ENCODE results near the gene TCP11L2.
A peak's percentile ranks its signal among the peaks of the same experiment; 100 is the strongest.
"Not testable (repeated sequence)": the region's sequence is repeated elsewhere in the genome, so short reads cannot be mapped to it uniquely, and the experiment has no call there.

TCP11L2 gene

GRCh38 chr12:106343214-106343528, 40.6 kb downstream of the TCP11L2 start:
- no peak for DNase-seq (ENCODE audit: low read depth)

GRCh38 chr12:106344131-106344530, 41.6 kb downstream of the TCP11L2 start:
- DNase-seq (ENCODE audit: low read depth) = no peak

- no peak for DNase-seq (ENCODE audit: low read depth)
Observed at GRCh38 chr12:106345746-106346145, 43.2 kb downstream of the TCP11L2 start.

GRCh38 chr12:106348411-106348810, 45.9 kb downstream of the TCP11L2 start:
- no peak for DNase-seq (ENCODE audit: low read depth)

- no peak for DNase-seq (ENCODE audit: low read depth)
Observed at GRCh38 chr12:106353175-106353574, 50.6 kb downstream of the TCP11L2 start.

GRCh38 chr12:106357549-106358395, 55.2 kb downstream of the TCP11L2 start, which contains the start of gene POLR3B:
Gene POLR3B (plus strand): TSS chr12:106357748. CDS start chr12:106357880, 132 bp downstream.
- peak; percentile 92 for DNase-seq (ENCODE audit: low read depth)

- no peak for DNase-seq (ENCODE audit: low read depth)
Observed at GRCh38 chr12:106358396-106359241, 56.1 kb downstream of the TCP11L2 start.

GRCh38 chr12:106359646-106360399, 57.3 kb downstream of the TCP11L2 start:
- no peak for DNase-seq (ENCODE audit: low read depth)

- DNase-seq (ENCODE audit: low read depth) = no peak
Observed at GRCh38 chr12:106360400-106360994, 58.0 kb downstream of the TCP11L2 start.

- no peak for DNase-seq (ENCODE audit: low read depth)
Observed at GRCh38 chr12:106362971-106363370, 60.4 kb downstream of the TCP11L2 start.

- DNase-seq (ENCODE audit: low read depth) = no peak
Observed at GRCh38 chr12:106364261-106364660, 61.7 kb downstream of the TCP11L2 start.

- DNase-seq (ENCODE audit: low read depth) = peak; percentile 33
Observed at GRCh38 chr12:106369624-106370346, 67.3 kb downstream of the TCP11L2 start.

- no peak for DNase-seq (ENCODE audit: low read depth)
Observed at GRCh38 chr12:106378788-106379187, 76.3 kb downstream of the TCP11L2 start.

- no peak for DNase-seq (ENCODE audit: low read depth)
Observed at GRCh38 chr12:106380954-106381353, 78.4 kb downstream of the TCP11L2 start.

- not testable (repeated sequence) for DNase-seq (ENCODE audit: low read depth)
Observed at GRCh38 chr12:106381866-106382265, 79.3 kb downstream of the TCP11L2 start.

GRCh38 chr12:106386813-106387535, 84.4 kb downstream of the TCP11L2 start:
- peak; percentile 20 for DNase-seq (ENCODE audit: low read depth)

GRCh38 chr12:106387848-106388377, 85.4 kb downstream of the TCP11L2 start:
- DNase-seq (ENCODE audit: low read depth) = no peak

- no peak for DNase-seq (ENCODE audit: low read depth)
Observed at GRCh38 chr12:106389151-106389550, 86.6 kb downstream of the TCP11L2 start.

GRCh38 chr12:106392759-106393158, 90.2 kb downstream of the TCP11L2 start:
- no peak for DNase-seq (ENCODE audit: low read depth)

Measured in stromal cell of bone marrow (primary cell).